Adipocyte (in vitro differentiated cells): Measurements from ENCODE around the gene IRF1.

ENCODE experiments used
- DNase-seq: peaks from one replicate; pipeline ENCODE4 v3.0.0-alpha.2; 2015; ENCODE audit warnings: low read depth
- H3K27me3 ChIP-seq: replicated peaks from 2 replicates; pipeline ENCODE4 v1.7.0; 2013; ENCODE audit warnings: mild to moderate bottlenecking, low read length, moderate library complexity; ENCODE audit not compliant: control insufficient read depth, insufficient read depth
- H3K36me3 ChIP-seq: 2 replicates; pipeline ENCODE4 v1.7.0; 2013; ENCODE audit warnings: low read length, mild to moderate bottlenecking, moderate library complexity; ENCODE audit not compliant: control insufficient read depth, insufficient read depth, severe bottlenecking
- H3K4me1 ChIP-seq: 2 replicates; pipeline ENCODE4 v1.7.0; 2013; ENCODE audit warnings: mild to moderate bottlenecking, low read length, moderate library complexity; ENCODE audit not compliant: control insufficient read depth, insufficient read depth
- H3K4me3 ChIP-seq: 2 replicates; pipeline ENCODE4 v1.7.0; 2013; ENCODE audit warnings: mild to moderate bottlenecking, low read length, moderate library complexity
- H3K9ac ChIP-seq: 2 replicates; pipeline ENCODE4 v1.7.0; 2013; ENCODE audit warnings: mild to moderate bottlenecking, low read length, moderate library complexity
- H3K9me3 ChIP-seq: 2 replicates; pipeline ENCODE4 v1.7.0; 2013; ENCODE audit warnings: mild to moderate bottlenecking, low read length, moderate library complexity; ENCODE audit not compliant: control insufficient read depth

The IRF1 gene

GRCh38 chr5:132462856-132463745, 27.5 kb downstream of the IRF1 start:
- DNase-seq: no peak
- H3K9ac ChIP-seq: no peak overlapping the region
- peaks cover 5% of the 10 kb centered on the region for H3K36me3 ChIP-seq
- H3K4me3 ChIP-seq: no peak overlapping the region
- H3K27me3 ChIP-seq: no peaks in the 10 kb centered on the region
- no peaks in the 10 kb centered on the region for H3K9me3 ChIP-seq
- peaks cover 24% of the 10 kb centered on the region for H3K4me1 ChIP-seq

GRCh38 chr5:132462333-132462732, 28.2 kb downstream of the IRF1 start:
- peaks cover 32% of the 10 kb centered on the region for H3K4me1 ChIP-seq
- DNase-seq: no peak
- H3K9ac ChIP-seq: no peak overlapping the region
- H3K9me3 ChIP-seq: no peaks in the 10 kb centered on the region
- H3K27me3 ChIP-seq: no peaks in the 10 kb centered on the region
- peaks cover 4% of the 10 kb centered on the region for H3K36me3 ChIP-seq
- H3K4me3 ChIP-seq: no peak overlapping the region

GRCh38 chr5:132461569-132462070, 29.0 kb downstream of the IRF1 start:
- H3K9ac ChIP-seq: no peak overlapping the region
- peaks cover 39% of the 10 kb centered on the region for H3K4me1 ChIP-seq
- H3K27me3 ChIP-seq: no peaks in the 10 kb centered on the region
- no peak for DNase-seq
- H3K36me3 ChIP-seq: no peaks in the 10 kb centered on the region
- no peak overlapping the region for H3K4me3 ChIP-seq
- no peaks in the 10 kb centered on the region for H3K9me3 ChIP-seq

GRCh38 chr5:132460846-132461568, 29.6 kb downstream of the IRF1 start:
- no peak overlapping the region for H3K4me3 ChIP-seq

GRCh38 chr5:132459983-132460838, 30.4 kb downstream of the IRF1 start:
- DNase-seq: no peak
- no peak overlapping the region for H3K4me3 ChIP-seq
- H3K27me3 ChIP-seq: no peaks in the 10 kb centered on the region
- H3K36me3 ChIP-seq: no peaks in the 10 kb centered on the region
- no peaks in the 10 kb centered on the region for H3K9me3 ChIP-seq
- no peak overlapping the region for H3K9ac ChIP-seq
- peaks cover 49% of the 10 kb centered on the region for H3K4me1 ChIP-seq

More at GRCh38 chr5:132460846-132461568, 29.6 kb downstream of the IRF1 start:
- Histone ChIP-seq H3K27me3 (no peaks in the 10 kb centered on the region), H3K36me3 (no peaks in the 10 kb centered on the region), H3K4me1 (peaks cover 45% of the 10 kb centered on the region), H3K9ac (no peak overlapping the region), H3K9me3 (no peaks in the 10 kb centered on the region)
- no peak for DNase-seq

- Histone ChIP-seq H3K9ac (peak overlapping the region; percentile 18), H3K4me1 (peaks cover 49% of the 10 kb centered on the region), H3K27me3 (no peaks in the 10 kb centered on the region), H3K36me3 (no peaks in the 10 kb centered on the region), H3K4me3 (no peak overlapping the region), H3K9me3 (no peaks in the 10 kb centered on the region)
- peak; percentile 44 for DNase-seq
These were observed 31.3 kb downstream of the IRF1 start for GRCh38 chr5:132459031-132459982.

- Histone ChIP-seq H3K9ac (peak overlapping the region; percentile 8), H3K9me3 (no peaks in the 10 kb centered on the region), H3K4me3 (no peak overlapping the region), H3K4me1 (peaks cover 49% of the 10 kb centered on the region), H3K27me3 (no peaks in the 10 kb centered on the region), H3K36me3 (no peaks in the 10 kb centered on the region)
- peak; percentile 38 for DNase-seq
These were observed 31.9 kb downstream of the IRF1 start for GRCh38 chr5:132458651-132459030.

- H3K36me3 ChIP-seq: no peaks in the 10 kb centered on the region
- peak overlapping the region; percentile 73 for H3K9ac ChIP-seq
- H3K27me3 ChIP-seq: no peaks in the 10 kb centered on the region
- peak; percentile 53 for DNase-seq
- no peak overlapping the region for H3K4me3 ChIP-seq
- no peaks in the 10 kb centered on the region for H3K9me3 ChIP-seq
- peaks cover 49% of the 10 kb centered on the region for H3K4me1 ChIP-seq
These were observed 32.4 kb downstream of the IRF1 start for GRCh38 chr5:132458226-132458560.

GRCh38 chr5:132457371-132458225, 33.0 kb downstream of the IRF1 start:
- H3K36me3 ChIP-seq: no peaks in the 10 kb centered on the region
- peak; percentile 78 for DNase-seq
- no peaks in the 10 kb centered on the region for H3K27me3 ChIP-seq

More at GRCh38 chr5:132457371-132458225, 33.0 kb downstream of the IRF1 start:
- Histone ChIP-seq H3K9me3 (no peaks in the 10 kb centered on the region), H3K4me3 (no peak overlapping the region), H3K9ac (peak overlapping the region; percentile 73), H3K4me1 (peaks cover 49% of the 10 kb centered on the region)
